HG03097 (cell line): Measurements from ENCODE around the gene STK38.

Experiments
- ATAC-seq: cut with Tn5 transposase; IDR thresholded peaks from one replicate; pipeline ENCODE4 v1.9.1; 2021; ENCODE audit not compliant: unreplicated experiment, low FRiP score

The STK38 gene

DNA sequence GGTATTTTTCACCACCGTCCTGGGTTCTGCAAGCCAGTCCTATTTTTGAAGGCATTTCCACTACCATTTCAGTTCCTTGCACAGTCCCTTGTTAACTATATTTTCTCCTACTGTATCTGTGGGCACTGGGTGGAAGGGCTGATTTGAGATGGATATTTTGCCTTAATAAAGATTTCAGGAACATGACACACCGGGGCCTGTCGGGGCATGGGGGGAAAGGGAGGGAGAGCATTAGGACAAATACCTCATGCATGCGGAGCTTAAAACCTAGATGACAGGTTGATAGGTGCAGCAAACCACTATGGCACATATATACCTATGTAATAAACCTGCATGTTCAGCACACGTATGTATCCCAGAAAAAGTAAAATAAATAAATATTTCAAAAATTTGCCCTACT, 22.4 kb downstream of the STK38 start:
- no peak for ATAC-seq

DNA sequence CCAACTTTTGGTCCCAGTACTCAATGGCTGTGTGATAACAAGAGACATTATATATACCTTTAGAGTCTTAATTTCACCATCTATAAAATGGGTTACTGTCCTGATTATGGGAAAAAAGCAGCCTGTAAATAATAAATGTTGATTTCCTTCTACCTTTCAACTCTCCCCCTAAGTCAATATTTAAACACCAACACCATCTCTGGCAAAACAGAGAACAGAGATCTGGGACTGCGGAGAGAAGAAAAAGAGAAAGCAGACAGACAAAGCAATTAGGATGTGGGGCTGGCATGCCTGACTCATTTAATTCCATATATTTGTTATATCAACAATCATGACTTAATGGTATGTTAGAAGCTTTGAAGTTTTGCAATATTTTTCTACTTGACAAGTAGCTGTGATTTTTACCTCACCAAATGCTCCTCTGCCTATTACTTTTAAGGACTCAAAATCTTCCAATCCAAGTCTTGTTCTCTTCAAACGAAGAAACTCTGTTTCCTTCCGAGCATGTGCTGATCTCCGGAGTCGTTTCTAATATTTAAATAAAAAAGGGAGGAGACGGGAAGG, 23.3 kb downstream of the STK38 start:
- ATAC-seq, result no peak

GRCh38 chr6:36523451-36523850, 23.8 kb downstream of the STK38 start:
- ATAC-seq, result no peak

GRCh38 chr6:36519352-36519751, 27.9 kb downstream of the STK38 start:
- no peak for ATAC-seq

- no peak for ATAC-seq
These were observed 29.9 kb downstream of the STK38 start for GRCh38 chr6:36517408-36517807.

DNA sequence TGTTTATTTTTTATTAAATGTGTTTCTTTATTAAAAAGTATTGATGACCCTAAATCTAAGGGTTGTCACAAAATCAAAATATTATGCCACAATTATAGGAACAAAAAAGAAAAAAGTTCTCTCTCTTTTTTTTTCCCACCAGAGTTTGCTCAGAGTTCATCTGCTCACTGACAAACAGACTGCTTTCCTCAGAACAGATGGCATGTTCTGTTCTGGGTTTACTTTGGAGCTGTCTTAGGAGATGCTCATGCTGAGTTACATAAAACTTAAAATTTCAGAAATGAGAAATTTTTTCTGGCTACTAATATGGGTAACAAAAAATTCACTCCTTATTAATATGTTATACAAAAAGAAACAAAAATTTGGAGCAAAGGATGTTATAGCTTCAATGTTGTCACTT, 30.3 kb downstream of the STK38 start:
- no peak for ATAC-seq

GRCh38 chr6:36516559-36516958, 30.7 kb downstream of the STK38 start:
- ATAC-seq, result no peak

DNA sequence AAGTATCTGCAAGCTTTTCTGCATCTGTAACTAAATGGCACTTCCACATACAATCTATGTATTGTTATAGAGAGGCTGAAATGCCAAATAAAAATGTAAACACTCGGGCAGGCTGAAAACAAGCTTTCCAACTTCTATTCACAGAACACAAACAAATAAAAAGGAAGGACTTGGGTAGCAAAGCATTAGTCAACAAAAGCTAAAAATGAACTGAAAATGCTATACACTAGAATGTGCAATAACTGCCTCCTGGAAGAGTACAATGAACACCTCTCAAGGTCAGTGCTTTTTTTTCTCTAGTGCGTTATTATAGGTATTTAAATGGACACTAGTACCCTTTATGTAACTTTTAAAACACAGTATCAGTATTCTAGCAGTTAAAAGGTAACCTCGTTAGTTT, 31.4 kb downstream of the STK38 start:
- no peak for ATAC-seq

GRCh38 chr6:36514554-36515456, 32.5 kb downstream of the STK38 start:
- ATAC-seq, result no peak

- no peak for ATAC-seq
These were observed 36.9 kb downstream of the STK38 start for GRCh38 chr6:36510365-36510764.

DNA sequence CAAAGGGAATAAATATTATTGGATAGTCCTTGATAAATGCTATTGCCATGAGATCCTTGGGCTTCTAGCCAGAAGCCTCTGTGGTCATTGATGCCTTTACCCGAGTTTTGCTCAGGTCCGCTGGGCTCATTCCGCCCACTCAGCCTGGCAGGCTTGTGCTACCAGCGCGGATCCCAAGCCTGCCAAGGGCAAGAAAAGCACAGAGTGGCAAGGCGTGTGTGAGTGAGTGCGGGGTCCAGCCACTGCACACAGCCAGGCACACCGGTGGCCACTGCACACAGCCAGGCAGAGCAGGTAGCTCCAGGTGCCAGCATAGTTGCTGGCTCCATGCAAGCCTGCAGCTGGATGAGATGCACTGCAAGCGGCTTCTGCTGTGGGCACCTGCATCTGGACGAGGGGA, 38.7 kb downstream of the STK38 start:
- ATAC-seq, result no peak

DNA sequence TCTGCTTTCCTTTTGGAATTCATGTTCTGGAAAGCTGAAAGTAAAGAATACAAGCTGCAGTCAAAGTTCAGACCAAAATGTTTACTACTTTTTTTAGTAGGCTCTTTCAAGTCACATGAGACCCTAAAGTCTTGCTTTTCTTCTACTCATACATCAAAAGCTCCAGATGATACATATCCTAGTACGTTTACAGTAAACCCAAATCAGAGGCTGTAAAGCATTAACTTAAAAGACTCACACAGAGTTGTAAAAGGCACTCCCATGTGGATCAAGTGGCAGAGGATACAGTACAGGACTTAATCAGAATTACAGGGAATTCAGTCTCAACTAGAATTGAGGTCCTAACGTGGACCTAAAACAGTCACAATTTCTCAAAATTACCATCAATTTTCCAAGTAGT, 40.7 kb downstream of the STK38 start:
- ATAC-seq, result no peak

- no peak for ATAC-seq
These were observed 41.3 kb downstream of the STK38 start for GRCh38 chr6:36505744-36506534.

DNA sequence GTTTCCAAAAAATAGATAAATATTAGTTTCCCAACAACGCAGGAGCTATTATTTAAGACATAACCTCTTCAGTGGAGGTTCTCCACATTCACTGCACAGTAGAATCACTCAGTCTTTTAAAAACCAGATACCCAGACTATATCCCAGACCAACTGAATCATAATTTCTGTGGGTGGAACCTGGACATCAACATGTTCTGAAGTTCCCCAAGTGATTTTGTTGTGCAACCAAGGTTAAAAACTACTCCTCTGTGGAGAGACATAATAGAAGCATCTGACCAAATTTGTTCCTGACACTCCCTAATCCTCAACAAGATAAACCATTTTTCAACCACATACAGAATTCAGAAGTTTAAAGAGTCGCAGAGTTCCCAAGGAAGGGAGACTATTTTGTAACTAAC, 42.3 kb downstream of the STK38 start:
- ATAC-seq, result no peak

GRCh38 chr6:36504181-36504580, 43.1 kb downstream of the STK38 start:
- ATAC-seq, result no peak

DNA sequence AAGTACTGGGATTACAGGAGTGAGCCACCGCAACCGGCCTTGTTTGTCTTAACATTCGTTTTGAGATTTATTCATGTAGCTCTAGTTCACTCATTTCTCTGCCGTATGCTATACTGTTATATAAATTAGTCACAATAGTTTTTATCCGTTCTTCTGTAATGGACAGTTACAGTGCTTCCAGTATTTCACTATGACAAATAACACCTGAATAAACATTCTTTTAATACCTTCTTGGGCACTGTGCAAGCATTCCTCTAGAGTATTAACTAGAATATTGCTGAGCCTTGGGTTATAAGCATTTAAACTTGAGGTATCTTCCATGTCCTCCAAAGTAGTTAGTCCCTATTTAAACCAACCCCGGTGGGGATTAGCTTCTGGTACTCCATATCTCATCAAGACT, 45.6 kb downstream of the STK38 start:
- ATAC-seq, result no peak

DNA sequence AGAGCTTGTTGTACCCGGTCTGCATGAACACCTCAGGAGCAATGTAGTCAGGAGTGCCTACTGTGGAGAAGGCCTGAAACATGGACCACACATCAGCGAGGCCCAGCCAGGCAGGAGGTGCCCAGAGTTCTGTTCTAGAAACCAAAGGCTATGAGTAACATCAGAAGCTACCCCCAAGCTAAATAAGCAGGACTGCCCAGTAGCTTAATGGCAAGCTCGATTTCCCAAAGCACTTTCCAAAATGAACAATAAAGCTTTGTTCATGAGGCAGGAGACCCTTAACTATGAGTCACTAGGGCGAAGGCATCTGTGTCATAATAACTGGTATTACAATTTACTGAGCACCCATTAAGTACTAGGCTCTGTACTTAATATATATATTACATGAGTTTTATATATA, 47.4 kb downstream of the STK38 start:
- ATAC-seq, result no peak

DNA sequence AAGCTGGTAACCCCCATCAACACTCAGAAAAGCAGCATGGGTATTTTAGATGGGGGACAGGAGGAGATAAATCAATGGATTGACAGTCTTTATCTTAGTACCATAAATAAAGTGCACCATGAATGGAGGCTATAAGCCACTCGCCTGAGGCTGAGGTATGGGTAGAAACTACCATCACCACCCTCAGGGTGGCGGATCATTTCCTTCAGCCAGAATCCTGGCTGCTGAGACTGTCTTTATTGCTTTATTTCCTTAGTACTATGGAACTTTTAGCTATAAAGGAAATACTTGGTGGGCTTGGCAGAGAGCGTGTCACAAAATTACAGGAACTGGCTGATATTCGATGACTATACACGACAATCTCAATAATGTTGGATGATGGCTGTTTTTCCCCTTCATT, 52.2 kb downstream of the STK38 start:
- no peak for ATAC-seq

GRCh38 chr6:36493859-36494258, 53.4 kb downstream of the STK38 start:
- ATAC-seq, result no peak

DNA sequence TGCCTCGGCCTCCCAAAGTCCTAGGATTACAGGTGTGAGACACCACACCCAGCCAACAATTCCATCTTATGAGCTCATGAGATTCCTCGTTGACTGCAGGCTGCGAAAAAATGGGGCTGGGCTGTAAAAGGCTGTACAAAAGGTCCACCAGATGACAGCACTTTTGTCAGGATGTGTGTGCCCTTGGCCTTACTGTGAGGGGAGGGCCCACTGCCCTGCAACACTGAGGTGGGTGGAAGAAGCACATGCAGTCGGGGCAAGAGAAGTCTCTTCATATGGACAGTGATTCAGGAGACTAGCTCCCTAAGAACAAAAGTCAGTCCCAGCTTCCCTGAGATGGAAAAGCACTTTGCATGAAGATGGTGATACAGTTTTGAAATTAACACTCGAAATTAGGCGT, 54.0 kb downstream of the STK38 start:
- ATAC-seq, result no peak

GRCh38 chr6:36492621-36493020, 54.7 kb downstream of the STK38 start:
- ATAC-seq, result no peak

DNA sequence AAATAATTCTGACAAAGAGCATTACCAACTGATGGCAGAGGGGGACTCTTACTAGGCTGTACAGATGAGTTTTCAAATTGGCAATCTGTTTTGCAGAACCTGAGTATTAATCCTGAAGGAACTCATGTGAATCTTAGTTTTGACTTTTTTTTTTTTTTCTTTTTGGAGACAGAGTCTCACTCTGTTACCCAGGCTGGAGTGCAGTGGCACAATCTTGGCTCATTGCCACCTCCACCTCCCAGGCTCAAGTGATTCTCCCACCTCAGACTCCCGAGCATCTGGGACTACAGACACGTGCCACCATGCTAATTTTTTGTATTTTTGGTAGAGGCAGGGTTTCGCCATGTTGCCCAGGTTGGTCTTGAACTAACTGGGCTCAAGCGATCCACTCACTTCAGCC, 55.2 kb downstream of the STK38 start:
- no peak for ATAC-seq
